Panc1 (cell line): ENCODE data around the gene GOSR1. TPM values are rescaled to one million over a fixed set of nuclear protein-coding genes. Genes with fewer than 3 reads are reported as not detected.

ENCODE experiments used
- ATAC-seq: fragments of 200-7000 bp; cut with Tn5 transposase; 2 replicates; pipeline ENCODE4 v1.9.1; 2020; ENCODE audit warnings: mild to moderate bottlenecking, moderate library complexity
- BruUV-seq: library from RNA; stranded (reverse); fragments of 400-500 nt; replicated peaks from 2 replicates; lab custom pipeline; 2021; lab: Mats Ljungman, UMichigan
- CTCF ChIA-PET: fragments of 300-600 bp; sonication (Branson Sonifier 250); formaldehyde crosslinking; loops from one replicate; lab custom pipeline; 2022; ENCODE audit warnings: antibody characterized with exemption; lab: Charles Lee
- POLR2A ChIA-PET: fragments of 300-600 bp; sonication (Branson Sonifier 250); formaldehyde crosslinking; loops from one replicate; lab custom pipeline; 2022; ENCODE audit warnings: antibody characterized with exemption; lab: Charles Lee
- DNase-seq: peaks from one replicate; pipeline ENCODE4 v3.0.0-alpha.2; 2010; ENCODE audit warnings: low read depth, low spot score
- H3K27ac ChIP-seq: 2 replicates; pipeline ENCODE4 v1.5.1; 2011; ENCODE audit warnings: mild to moderate bottlenecking, low read length, inconsistent platforms
- H3K27me3 ChIP-seq: fragments of 200-500 bp; sonication (Bioruptor generic); 2 replicates; pipeline ENCODE4 v1.6.0; 2014; ENCODE audit warnings: low read length, inconsistent platforms; ENCODE audit not compliant: control insufficient read depth, insufficient read depth
- H3K36me3 ChIP-seq: fragments of 200-500 bp; sonication (Bioruptor generic); 2 replicates; pipeline ENCODE4 v1.5.1; 2014; ENCODE audit warnings: inconsistent platforms, mild to moderate bottlenecking, low read length, moderate library complexity; ENCODE audit not compliant: control insufficient read depth, insufficient read depth
- H3K4me1 ChIP-seq: 2 replicates; pipeline ENCODE4 v1.5.1; 2011; ENCODE audit warnings: inconsistent platforms, mild to moderate bottlenecking, low read length, moderate library complexity; ENCODE audit not compliant: control insufficient read depth, insufficient read depth
- H3K4me3 ChIP-seq, 2 experiments: 2 replicates each; pipeline ENCODE4 v1.5.1; 2011 to 2012; ENCODE audit warnings: low read depth in 2 of 2, low read length in 2 of 2, mild to moderate bottlenecking in 2 of 2, inconsistent platforms in 1 of 2, moderate library complexity in 1 of 2
- H3K9me3 ChIP-seq: fragments of 200-500 bp; sonication (Bioruptor generic); 2 replicates; pipeline ENCODE4 v1.5.1; 2014; ENCODE audit warnings: low read depth, mild to moderate bottlenecking, inconsistent platforms, low read length, moderate library complexity; ENCODE audit not compliant: control insufficient read depth, insufficient read depth
- POLR2AphosphoS5 ChIP-seq: IDR thresholded peaks from 2 replicates; pipeline ENCODE4 v1.6.1; 2012; ENCODE audit warnings: mild to moderate bottlenecking, low read depth, low read length, moderate library complexity
- SIN3A ChIP-seq: IDR thresholded peaks from 2 replicates; pipeline ENCODE4 v1.6.1; 2012; ENCODE audit warnings: low read depth, mild to moderate bottlenecking, low read length, moderate library complexity, borderline replicate concordance; ENCODE audit not compliant: insufficient read depth
- TCF7L2 ChIP-seq: IDR thresholded peaks from 2 replicates; pipeline ENCODE4 v1.6.1; 2011; ENCODE audit warnings: mild to moderate bottlenecking, low read depth, low read length, inconsistent platforms
- in situ Hi-C: cut with HindIII; loops from 2 replicates; pipeline ENCODE4 v1.10.0; 2016; ENCODE audit warnings: low sequenced_read_pairs, low pct_unique_long_range_greater_than_20kb
- intact Hi-C: fragments of 100-400 bp; cut with micrococcal nuclease; formaldehyde crosslinking; loops from one replicate; pipeline ENCODE4 v1.10.0; 2022; ENCODE audit not compliant: unreplicated experiment
- total RNA-seq: library from RNA; stranded (reverse); gene quantifications from one replicate; pipeline ENCODE4 v1.2.1, GENCODE V29; 2021; ENCODE audit not compliant: unreplicated experiment
- TF ChIP-seq, protein P1 (sequence below): fragments of 450-650 bp; IDR thresholded peaks from 2 replicates; pipeline ENCODE4 v1.5.1; 2017; ENCODE audit warnings: mild to moderate bottlenecking
- TF ChIP-seq, protein P2 (sequence below), 2 experiments: IDR thresholded peaks; 2 replicates each; pipeline ENCODE4 v1.6.1; 2011 to 2012; ENCODE audit warnings: low read depth in 2 of 2, control low read depth in 1 of 2, low read length in 1 of 2, mild to moderate bottlenecking in 1 of 2, moderate library complexity in 1 of 2; ENCODE audit not compliant: insufficient read depth in 1 of 2

The GOSR1 gene
- total RNA-seq, 1 experiment from 2014 or later = 68.0 TPM

DNA sequence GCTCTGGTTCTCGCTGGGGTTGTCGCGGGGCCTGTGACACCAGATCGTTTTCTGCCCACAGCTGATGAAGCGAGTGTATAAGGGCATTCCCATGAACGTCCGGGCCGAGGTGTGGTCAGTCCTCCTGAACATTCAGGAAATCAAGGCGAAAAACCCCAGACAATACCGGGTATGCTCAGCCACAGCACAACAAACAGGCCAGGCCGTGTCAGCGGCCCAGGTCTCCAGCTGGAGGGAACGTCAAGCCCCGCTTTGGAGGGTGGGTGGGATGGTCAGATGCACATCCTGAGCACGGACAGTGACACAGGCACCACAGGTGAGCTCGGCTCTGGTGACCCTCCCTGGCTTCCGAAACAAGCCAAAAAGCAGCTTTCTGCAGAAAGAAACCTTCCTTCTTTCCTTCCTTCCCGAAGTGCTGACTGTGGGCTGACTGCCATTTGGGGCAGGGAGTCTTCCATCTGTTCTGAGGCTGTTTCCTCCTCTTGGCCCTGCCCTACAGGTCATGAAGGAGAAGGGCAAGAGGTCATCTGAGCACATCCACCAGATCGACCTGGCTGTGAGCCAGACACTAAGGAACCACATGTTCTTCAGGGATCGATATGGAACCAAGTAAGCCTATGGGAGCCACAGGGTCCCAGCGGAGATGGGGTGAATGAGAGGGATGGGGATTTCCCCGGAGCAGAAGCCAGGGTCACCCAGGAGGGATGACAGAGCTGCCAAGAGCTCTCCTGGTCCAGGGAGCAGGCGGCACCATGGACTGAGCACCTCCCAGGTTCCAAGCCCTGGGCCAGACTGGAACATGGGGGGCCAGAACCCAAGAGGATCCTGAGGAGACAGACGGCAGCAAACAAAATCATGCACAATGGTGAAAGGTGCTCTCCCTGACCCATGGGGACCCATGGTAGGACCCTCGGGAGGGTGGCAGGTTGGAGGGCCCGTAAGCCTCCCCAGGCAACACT, 79.4 kb downstream of the GOSR1 start:
- H3K4me1 ChIP-seq = no peaks in the 10 kb centered on the region
- ChIA-PET CTCF (no interaction called here), POLR2A (interaction anchor here (0.5 kb wide), 1 partner anchor 214 kb away, joined by 8 read pairs; no protein-coding TSS in a partner anchor)
- in situ Hi-C loops (no loop called here), intact Hi-C loops (no loop called here)
- H3K9me3 ChIP-seq = no peaks in the 10 kb centered on the region
- no peak overlapping the region for H3K27ac ChIP-seq
- no peaks in the 10 kb centered on the region for H3K27me3 ChIP-seq
- no TSS peak for BruUV-seq
- no peak for DNase-seq
- ATAC-seq = no peak
- H3K36me3 ChIP-seq = no peaks in the 10 kb centered on the region
- H3K4me3 ChIP-seq = no peak overlapping the region
- TF ChIP-seq SIN3A = no peak
- TF ChIP-seq TCF7L2 = no peak
- TF ChIP-seq POLR2AphosphoS5 = no peak
- TF ChIP-seq, protein P1, sequence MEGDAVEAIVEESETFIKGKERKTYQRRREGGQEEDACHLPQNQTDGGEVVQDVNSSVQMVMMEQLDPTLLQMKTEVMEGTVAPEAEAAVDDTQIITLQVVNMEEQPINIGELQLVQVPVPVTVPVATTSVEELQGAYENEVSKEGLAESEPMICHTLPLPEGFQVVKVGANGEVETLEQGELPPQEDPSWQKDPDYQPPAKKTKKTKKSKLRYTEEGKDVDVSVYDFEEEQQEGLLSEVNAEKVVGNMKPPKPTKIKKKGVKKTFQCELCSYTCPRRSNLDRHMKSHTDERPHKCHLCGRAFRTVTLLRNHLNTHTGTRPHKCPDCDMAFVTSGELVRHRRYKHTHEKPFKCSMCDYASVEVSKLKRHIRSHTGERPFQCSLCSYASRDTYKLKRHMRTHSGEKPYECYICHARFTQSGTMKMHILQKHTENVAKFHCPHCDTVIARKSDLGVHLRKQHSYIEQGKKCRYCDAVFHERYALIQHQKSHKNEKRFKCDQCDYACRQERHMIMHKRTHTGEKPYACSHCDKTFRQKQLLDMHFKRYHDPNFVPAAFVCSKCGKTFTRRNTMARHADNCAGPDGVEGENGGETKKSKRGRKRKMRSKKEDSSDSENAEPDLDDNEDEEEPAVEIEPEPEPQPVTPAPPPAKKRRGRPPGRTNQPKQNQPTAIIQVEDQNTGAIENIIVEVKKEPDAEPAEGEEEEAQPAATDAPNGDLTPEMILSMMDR = no peak
- TF ChIP-seq, protein P2, sequence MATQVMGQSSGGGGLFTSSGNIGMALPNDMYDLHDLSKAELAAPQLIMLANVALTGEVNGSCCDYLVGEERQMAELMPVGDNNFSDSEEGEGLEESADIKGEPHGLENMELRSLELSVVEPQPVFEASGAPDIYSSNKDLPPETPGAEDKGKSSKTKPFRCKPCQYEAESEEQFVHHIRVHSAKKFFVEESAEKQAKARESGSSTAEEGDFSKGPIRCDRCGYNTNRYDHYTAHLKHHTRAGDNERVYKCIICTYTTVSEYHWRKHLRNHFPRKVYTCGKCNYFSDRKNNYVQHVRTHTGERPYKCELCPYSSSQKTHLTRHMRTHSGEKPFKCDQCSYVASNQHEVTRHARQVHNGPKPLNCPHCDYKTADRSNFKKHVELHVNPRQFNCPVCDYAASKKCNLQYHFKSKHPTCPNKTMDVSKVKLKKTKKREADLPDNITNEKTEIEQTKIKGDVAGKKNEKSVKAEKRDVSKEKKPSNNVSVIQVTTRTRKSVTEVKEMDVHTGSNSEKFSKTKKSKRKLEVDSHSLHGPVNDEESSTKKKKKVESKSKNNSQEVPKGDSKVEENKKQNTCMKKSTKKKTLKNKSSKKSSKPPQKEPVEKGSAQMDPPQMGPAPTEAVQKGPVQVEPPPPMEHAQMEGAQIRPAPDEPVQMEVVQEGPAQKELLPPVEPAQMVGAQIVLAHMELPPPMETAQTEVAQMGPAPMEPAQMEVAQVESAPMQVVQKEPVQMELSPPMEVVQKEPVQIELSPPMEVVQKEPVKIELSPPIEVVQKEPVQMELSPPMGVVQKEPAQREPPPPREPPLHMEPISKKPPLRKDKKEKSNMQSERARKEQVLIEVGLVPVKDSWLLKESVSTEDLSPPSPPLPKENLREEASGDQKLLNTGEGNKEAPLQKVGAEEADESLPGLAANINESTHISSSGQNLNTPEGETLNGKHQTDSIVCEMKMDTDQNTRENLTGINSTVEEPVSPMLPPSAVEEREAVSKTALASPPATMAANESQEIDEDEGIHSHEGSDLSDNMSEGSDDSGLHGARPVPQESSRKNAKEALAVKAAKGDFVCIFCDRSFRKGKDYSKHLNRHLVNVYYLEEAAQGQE (IDR thresholded peaks at IDR 0.05; ENCODE audit: insufficient read depth in 1 of 2, low read depth in 2 of 2, low read length in 1 of 2) = no peak

DNA sequence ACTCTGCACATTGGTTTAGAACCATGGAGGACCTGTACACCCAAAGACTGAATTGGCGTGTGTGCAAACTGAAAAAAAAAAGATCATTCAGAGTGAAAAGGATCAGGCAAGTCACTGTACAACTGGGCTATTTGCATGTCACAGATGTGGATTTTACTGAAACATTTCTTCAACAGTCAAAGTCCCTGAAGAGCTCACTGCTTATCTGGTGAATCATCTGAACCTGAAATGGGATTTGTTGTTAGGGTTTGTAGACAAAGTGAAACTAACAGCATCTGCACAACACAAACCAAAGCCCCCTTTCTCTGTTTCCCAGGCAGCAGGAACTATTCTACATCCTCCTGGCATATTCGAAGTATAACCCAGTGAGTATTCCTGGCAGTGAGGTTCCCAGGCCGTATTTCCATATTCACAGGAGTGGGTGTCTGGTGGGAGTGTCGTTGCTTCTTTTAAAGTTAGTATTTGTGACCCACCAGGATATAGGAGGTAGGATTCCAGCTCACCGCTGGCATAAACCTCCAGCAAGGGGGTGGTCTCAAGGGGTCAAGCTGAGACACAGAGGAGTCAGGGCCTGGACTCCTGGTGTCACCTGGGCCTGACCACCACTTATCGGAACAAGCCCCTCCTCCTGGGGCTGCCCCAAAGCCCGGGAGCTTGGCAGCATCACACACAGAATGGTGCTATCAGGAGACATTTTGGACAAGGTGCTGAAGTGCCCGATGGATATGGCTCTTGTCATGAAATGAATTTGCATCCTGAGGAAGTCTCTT, 80.9 kb downstream of the GOSR1 start:
- ChIA-PET POLR2A (no interaction called here), CTCF (no interaction called here)
- no peaks in the 10 kb centered on the region for H3K4me1 ChIP-seq
- ATAC-seq (no peak), DNase-seq (no peak)
- no peak for TF ChIP-seq SIN3A
- no peak for TF ChIP-seq TCF7L2
- TF ChIP-seq POLR2AphosphoS5 = no peak
- TF ChIP-seq, protein P1 = no peak
- TF ChIP-seq, protein P2 (IDR thresholded peaks at IDR 0.05; ENCODE audit: insufficient read depth in 1 of 2, low read depth in 2 of 2, low read length in 1 of 2) = no peak
- intact Hi-C loops = no loop called here
- no TSS peak for BruUV-seq
- no peak overlapping the region for H3K27ac ChIP-seq
- in situ Hi-C loops = no loop called here
- H3K4me3 ChIP-seq = no peak overlapping the region
- H3K36me3 ChIP-seq = no peaks in the 10 kb centered on the region
- H3K9me3 ChIP-seq = no peaks in the 10 kb centered on the region
- H3K27me3 ChIP-seq = no peaks in the 10 kb centered on the region
